ENCODE results near the gene PEX12.

- TF ChIP-seq, protein P1, sequence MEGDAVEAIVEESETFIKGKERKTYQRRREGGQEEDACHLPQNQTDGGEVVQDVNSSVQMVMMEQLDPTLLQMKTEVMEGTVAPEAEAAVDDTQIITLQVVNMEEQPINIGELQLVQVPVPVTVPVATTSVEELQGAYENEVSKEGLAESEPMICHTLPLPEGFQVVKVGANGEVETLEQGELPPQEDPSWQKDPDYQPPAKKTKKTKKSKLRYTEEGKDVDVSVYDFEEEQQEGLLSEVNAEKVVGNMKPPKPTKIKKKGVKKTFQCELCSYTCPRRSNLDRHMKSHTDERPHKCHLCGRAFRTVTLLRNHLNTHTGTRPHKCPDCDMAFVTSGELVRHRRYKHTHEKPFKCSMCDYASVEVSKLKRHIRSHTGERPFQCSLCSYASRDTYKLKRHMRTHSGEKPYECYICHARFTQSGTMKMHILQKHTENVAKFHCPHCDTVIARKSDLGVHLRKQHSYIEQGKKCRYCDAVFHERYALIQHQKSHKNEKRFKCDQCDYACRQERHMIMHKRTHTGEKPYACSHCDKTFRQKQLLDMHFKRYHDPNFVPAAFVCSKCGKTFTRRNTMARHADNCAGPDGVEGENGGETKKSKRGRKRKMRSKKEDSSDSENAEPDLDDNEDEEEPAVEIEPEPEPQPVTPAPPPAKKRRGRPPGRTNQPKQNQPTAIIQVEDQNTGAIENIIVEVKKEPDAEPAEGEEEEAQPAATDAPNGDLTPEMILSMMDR (IDR thresholded peaks at IDR 0.05): no peak
- TF ChIP-seq POLR2A (IDR thresholded peaks at IDR 0.05): no peak
- TF ChIP-seq POLR2AphosphoS5 (IDR thresholded peaks at IDR 0.05): no peak
- no peak for TF ChIP-seq EP300 (IDR thresholded peaks at IDR 0.05)
Observed at GRCh38 chr17:35569405-35569804, 9.0 kb downstream of the PEX12 start.
